ENCODE data around the gene COPS7A. TPM values are rescaled to one million over a fixed set of nuclear protein-coding genes. Genes with fewer than 3 reads are reported as not detected.

The COPS7A gene
- total and polyA plus RNA-seq, 9 of the 15 experiments (the other 6 are each of a cell fraction or from before 2014, with no cell fraction given) = 12.7 to 36.0 (median 24.3) TPM

DNA sequence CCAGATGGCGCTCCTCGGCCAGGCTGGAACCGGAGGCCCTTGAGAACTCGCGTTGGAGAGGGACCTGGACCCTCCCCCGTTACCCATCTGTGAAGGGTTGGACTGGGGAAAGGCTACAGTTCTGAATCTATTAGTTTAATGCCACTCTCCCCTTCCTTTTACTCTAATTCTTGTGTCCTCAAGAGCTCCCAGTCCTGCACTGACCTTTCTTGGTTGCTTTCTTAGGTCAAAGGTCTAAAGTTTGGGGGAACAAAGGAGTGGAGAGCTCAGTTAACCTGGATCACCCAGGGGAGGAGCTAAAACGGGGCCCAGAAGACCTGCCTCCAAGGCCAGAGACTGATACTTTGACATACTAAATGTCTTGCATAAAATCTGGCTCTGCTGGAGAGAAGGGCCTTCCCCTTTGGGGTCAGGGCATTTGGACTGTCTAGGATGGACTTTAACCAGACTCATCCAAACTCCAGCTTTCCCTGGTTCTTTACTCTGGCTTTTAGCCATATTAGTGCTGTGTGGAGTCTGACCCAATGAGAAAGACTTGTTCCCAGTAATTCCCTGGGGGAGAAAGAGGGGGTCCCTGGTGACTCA lies 30.0 kb downstream of the COPS7A start (continued):
- TF ChIP-seq, protein P1, sequence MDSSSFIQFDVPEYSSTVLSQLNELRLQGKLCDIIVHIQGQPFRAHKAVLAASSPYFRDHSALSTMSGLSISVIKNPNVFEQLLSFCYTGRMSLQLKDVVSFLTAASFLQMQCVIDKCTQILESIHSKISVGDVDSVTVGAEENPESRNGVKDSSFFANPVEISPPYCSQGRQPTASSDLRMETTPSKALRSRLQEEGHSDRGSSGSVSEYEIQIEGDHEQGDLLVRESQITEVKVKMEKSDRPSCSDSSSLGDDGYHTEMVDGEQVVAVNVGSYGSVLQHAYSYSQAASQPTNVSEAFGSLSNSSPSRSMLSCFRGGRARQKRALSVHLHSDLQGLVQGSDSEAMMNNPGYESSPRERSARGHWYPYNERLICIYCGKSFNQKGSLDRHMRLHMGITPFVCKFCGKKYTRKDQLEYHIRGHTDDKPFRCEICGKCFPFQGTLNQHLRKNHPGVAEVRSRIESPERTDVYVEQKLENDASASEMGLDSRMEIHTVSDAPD (CRISPR knock-in tag; IDR thresholded peaks at IDR 0.05) = no peak
- TF ChIP-seq, protein P2, sequence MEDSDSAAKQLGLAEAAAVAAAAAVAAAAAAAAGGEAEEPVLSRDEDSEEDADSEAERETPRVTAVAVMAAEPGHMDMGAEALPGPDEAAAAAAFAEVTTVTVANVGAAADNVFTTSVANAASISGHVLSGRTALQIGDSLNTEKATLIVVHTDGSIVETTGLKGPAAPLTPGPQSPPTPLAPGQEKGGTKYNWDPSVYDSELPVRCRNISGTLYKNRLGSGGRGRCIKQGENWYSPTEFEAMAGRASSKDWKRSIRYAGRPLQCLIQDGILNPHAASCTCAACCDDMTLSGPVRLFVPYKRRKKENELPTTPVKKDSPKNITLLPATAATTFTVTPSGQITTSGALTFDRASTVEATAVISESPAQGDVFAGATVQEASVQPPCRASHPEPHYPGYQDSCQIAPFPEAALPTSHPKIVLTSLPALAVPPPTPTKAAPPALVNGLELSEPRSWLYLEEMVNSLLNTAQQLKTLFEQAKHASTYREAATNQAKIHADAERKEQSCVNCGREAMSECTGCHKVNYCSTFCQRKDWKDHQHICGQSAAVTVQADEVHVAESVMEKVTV (CRISPR knock-in tag; IDR thresholded peaks at IDR 0.05) = 0 out of 2 replicates have a peak, but pooled peaks have one; percentile 88
- TF ChIP-seq CREB1 (IDR thresholded peaks at IDR 0.05) (no peak), CREB1 (CRISPR knock-in tag; IDR thresholded peaks at IDR 0.05) (no peak), RFX1 (IDR thresholded peaks at IDR 0.05) (no peak), NFE2 (IDR thresholded peaks at IDR 0.05; ENCODE audit: low read depth) (no peak), NR2C2 (CRISPR knock-in tag; IDR thresholded peaks at IDR 0.05) (no peak), NR2C2 (tag; IDR thresholded peaks at IDR 0.05) (peak; percentile 78; the same call in 1 of the 2 replicates), EP400 (IDR thresholded peaks at IDR 0.05) (no peak), NRF1 (conservative IDR thresholded peaks at IDR 0.05 in 1 of 2, IDR thresholded peaks at IDR 0.05 in 1 of 2) (0 out of 4 replicates have a peak, but pooled peaks have one; percentile 2 to 18), TCF3 (CRISPR knock-in tag; IDR thresholded peaks at IDR 0.05) (no peak), BHLHE40 (IDR thresholded peaks at IDR 0.05; ENCODE audit: low read length) (no peak), ZNF766 (CRISPR knock-in tag; conservative IDR thresholded peaks at IDR 0.05) (no peak), PTBP1 (IDR thresholded peaks at IDR 0.05; ENCODE audit: low read depth, low read length) (no peak), KLF13 (tag; IDR thresholded peaks at IDR 0.05; ENCODE audit: borderline replicate concordance, low read depth) (no peak), ZNF197 (CRISPR knock-in tag; IDR thresholded peaks at IDR 0.05; ENCODE audit: low read depth) (no peak), PYGO2 (tag; IDR thresholded peaks at IDR 0.05) (no peak), TRIM28 (IDR thresholded peaks at IDR 0.05) (no peak), SIX5 (IDR thresholded peaks at IDR 0.05; ENCODE audit: borderline replicate concordance in 1 of 2, insufficient read depth in 1 of 2, low read depth in 1 of 2, low read length in 2 of 2) (no peak), TOE1 (IDR thresholded peaks at IDR 0.05; ENCODE audit: borderline replicate concordance) (no peak), TOE1 (CRISPR knock-in tag; IDR thresholded peaks at IDR 0.05; ENCODE audit: borderline replicate concordance, low read depth) (no peak), NELFE (IDR thresholded peaks at IDR 0.05; ENCODE audit: insufficient read depth, insufficient read length) (no peak), CREM (IDR thresholded peaks at IDR 0.05; ENCODE audit: low read depth) (no peak), CBX3 (IDR thresholded peaks at IDR 0.05; ENCODE audit: borderline replicate concordance in 1 of 2, low read length in 2 of 2) (no peak)
- TF ChIP-seq, protein P3, sequence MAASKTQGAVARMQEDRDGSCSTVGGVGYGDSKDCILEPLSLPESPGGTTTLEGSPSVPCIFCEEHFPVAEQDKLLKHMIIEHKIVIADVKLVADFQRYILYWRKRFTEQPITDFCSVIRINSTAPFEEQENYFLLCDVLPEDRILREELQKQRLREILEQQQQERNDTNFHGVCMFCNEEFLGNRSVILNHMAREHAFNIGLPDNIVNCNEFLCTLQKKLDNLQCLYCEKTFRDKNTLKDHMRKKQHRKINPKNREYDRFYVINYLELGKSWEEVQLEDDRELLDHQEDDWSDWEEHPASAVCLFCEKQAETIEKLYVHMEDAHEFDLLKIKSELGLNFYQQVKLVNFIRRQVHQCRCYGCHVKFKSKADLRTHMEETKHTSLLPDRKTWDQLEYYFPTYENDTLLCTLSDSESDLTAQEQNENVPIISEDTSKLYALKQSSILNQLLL (CRISPR knock-in tag; IDR thresholded peaks at IDR 0.05; ENCODE audit: borderline replicate concordance) = no peak
- TF ChIP-seq, protein P4, sequence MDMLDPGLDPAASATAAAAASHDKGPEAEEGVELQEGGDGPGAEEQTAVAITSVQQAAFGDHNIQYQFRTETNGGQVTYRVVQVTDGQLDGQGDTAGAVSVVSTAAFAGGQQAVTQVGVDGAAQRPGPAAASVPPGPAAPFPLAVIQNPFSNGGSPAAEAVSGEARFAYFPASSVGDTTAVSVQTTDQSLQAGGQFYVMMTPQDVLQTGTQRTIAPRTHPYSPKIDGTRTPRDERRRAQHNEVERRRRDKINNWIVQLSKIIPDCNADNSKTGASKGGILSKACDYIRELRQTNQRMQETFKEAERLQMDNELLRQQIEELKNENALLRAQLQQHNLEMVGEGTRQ (CRISPR knock-in tag; IDR thresholded peaks at IDR 0.05) = no peak

All from K562 (cell line).